HG02759 (cell line): Measurements from ENCODE around the gene COL5A1.
"Not testable (repeated sequence)": the region's sequence is repeated elsewhere in the genome, so short reads cannot be mapped to it uniquely, and the experiment has no call there.

Experiments used
- ATAC-seq: cut with Tn5 transposase; IDR thresholded peaks from one replicate; pipeline ENCODE4 v1.9.1; 2021; ENCODE audit warnings: mild to moderate bottlenecking, moderate library complexity; ENCODE audit not compliant: unreplicated experiment

The COL5A1 gene

GRCh38 chr9:134670851-134671281 is 29.3 kb downstream of the COL5A1 start:
- no peak for ATAC-seq

GRCh38 chr9:134671341-134672113 is 29.9 kb downstream of the COL5A1 start:
- ATAC-seq, result no peak

- no peak for ATAC-seq
Measured at GRCh38 chr9:134676361-134676760, 34.8 kb downstream of the COL5A1 start.

GRCh38 chr9:134676886-134677285 is 35.3 kb downstream of the COL5A1 start:
- no peak for ATAC-seq

GRCh38 chr9:134677743-134678142 is 36.1 kb downstream of the COL5A1 start:
- no peak for ATAC-seq

DNA sequence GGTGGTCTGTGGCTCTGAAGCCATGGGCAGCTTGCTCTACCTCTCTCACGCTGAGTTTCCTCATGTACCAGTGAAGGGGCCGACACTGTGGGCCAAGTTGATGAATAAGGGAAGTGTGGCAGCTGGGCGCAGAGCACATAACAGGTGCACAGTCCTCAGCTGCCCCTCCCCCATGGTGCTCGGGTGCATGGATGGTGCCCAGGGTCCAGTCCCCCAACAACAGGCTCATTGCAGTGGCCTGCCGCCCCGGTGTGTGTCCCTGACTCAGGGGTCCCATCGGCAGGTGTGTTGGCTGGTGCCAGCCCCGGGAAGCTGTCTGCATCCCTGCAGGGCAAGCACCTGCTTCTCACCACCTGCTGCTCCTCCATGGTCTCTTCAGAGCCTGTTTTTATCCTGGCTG is 36.6 kb downstream of the COL5A1 start:
- ATAC-seq, result no peak

DNA sequence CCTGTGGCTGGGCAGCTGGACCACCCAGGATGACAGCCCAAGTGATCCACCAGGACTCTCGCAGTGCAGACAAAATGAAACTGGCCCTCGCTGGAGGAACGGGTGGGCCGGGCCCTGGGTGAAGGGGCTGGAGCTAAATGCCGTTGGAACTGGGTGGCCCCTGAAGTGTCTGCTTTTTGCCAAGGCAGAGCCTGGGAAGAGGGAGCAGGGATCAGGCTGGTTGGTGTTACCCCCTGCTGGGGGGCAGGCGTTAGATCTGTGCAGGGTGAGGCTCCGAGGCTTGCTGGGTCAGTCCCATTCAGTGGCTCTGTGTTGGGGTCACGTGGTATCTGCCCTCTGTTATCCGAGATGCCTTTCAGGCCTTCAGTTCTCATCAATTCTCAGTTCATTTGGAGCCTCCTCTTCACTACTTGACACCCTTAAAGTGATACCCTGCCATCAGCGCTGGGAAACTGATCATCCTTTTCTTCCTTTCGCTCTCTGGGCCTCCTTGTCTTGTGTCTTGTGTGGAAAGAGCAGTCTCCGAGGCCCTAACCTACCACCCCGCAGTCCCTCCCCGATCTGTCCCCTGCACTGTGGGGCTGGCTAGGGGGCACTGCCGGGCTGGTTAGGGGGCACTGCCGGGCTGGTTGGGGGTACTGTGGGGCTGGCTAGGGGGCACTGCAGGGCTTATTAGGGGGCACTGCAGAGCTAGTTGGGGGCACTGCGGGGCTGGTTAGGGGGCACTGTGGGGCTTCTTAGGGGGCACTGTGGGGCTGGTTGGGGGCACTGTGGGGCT is 37.3 kb downstream of the COL5A1 start:
- ATAC-seq, result no peak

- ATAC-seq, result no peak
Measured at GRCh38 chr9:134679616-134680392, 38.2 kb downstream of the COL5A1 start.

GRCh38 chr9:134680393-134681060 is 38.9 kb downstream of the COL5A1 start:
- ATAC-seq, result no peak

DNA sequence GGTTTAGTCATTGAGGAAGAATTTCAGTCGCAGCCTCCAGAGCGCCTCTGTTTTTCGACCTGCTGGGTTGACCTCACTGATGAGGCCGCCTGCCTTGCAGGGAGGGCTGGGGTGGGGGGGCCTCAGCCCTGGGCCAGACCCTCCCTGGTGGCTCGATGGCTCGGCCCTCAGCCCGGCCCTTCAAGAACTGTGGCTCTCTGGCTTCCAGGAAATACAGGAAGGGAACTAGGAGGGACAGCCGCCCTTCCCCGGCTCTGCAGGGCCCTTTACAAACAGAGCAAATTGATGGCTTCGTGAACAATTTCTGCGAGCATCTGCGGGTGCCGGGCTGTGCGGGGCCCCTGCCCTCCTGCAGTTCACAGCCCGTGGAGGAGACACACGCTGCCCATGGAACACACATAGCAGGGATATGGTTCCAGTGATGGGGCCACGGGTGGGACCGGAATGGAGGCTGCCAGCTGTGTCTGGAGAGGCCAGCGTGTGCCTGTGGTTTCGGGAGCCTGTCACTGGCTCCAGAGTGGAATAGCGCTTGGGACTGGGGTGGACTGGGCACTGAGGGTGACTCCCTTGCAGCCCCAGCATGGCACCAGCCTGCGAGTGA is 39.6 kb downstream of the COL5A1 start:
- ATAC-seq, result no peak

GRCh38 chr9:134682026-134682425 is 40.4 kb downstream of the COL5A1 start:
- ATAC-seq, result no peak

DNA sequence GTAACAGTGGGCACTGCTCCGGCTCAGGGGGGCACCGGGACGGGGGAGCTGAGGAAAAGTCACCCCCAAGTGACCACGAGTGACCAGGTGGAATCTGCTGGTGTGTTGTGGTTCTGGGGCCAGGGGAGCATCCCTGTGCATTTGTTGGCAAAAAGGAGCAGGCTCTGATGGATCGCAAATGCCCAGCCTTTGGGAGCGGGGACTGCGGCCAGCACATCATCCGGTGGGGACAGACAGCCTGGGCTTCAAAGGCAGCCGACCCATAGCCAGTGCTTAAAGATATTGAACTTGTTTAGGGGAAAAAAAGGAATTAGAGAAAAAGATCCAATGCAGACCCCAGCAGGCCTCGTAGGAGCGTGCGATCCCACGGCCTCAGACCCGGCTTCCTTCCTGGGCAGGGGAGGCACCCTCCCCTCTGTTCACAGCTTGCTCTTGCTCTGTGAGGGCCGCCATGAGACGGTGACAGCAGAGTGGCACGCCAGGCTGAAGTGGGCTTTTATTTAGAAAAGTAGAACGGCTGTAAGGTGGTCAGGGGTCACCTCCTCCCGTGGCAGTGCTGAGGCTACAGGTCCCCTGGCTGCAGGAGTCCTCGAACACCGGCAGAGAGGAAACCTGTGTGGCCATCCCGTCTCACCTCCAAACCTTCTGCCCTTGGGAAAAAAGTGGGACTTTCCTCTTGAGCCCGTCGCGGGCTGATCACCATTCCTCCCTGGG is 41.2 kb downstream of the COL5A1 start:
- no peak for ATAC-seq

- ATAC-seq, result no peak
Measured at GRCh38 chr9:134683714-134684374, 42.2 kb downstream of the COL5A1 start.

GRCh38 chr9:134684375-134684723 is 42.7 kb downstream of the COL5A1 start:
- no peak for ATAC-seq

- ATAC-seq, result not testable (repeated sequence)
Measured at GRCh38 chr9:134684941-134685340, 43.3 kb downstream of the COL5A1 start.

GRCh38 chr9:134685784-134686183 is 44.2 kb downstream of the COL5A1 start:
- no peak for ATAC-seq

DNA sequence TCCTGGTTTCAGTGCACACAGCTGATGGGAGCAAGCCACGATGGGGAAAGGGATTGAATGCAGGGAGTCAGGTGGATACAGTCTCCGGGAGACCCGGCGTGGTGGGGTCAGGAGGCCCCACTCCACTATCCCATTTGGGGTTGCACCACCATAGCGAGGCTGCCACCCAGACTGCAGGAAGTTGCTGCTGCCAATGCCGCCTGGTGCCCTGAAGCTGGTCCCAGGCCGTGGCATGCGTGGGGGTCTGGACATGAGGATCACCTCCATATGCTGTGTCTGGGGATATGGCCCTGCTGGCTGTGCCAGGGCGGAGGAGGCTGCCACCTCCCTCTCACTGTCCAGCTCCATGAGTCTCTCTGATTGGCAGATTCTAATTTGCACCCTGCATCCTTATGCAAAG is 45.3 kb downstream of the COL5A1 start:
- ATAC-seq, result no peak

GRCh38 chr9:134687556-134687955 is 46.0 kb downstream of the COL5A1 start:
- no peak for ATAC-seq

- no peak for ATAC-seq
Measured at GRCh38 chr9:134688231-134688630, 46.6 kb downstream of the COL5A1 start.
